Gastroesophageal sphincter (tissue), 3 donors: Measurements from ENCODE around the gene TCF12.

Experiments
- EP300 ChIP-seq: sonication (generic); formaldehyde crosslinking; IDR thresholded peaks from one replicate; pipeline ENCODE4 v1.6.1; 2017; ENCODE audit warnings: antibody characterized with exemption, mild to moderate bottlenecking
- POLR2A ChIP-seq, 2 donors: fragments of 450-650 bp; IDR thresholded peaks; one replicate each; pipeline ENCODE4 v1.6.1; 2017; ENCODE audit warnings: antibody characterized with exemption in 2 of 2, mild to moderate bottlenecking in 2 of 2, moderate library complexity in 1 of 2
- POLR2AphosphoS5 ChIP-seq: sonication (generic); formaldehyde crosslinking; IDR thresholded peaks from one replicate; pipeline ENCODE4 v1.6.1; 2017; ENCODE audit warnings: antibody characterized with exemption
- TF ChIP-seq, protein P1 (sequence below), 4 experiments: fragments of 200-600 bp in 2 of 4; fragments of 450-650 bp in 2 of 4; sonication (generic) in 1 of 4; IDR thresholded peaks; one replicate each; pipeline ENCODE4 v1.5.1; 2017 to 2019; ENCODE audit warnings: antibody characterized with exemption in 4 of 4, mild to moderate bottlenecking in 2 of 4, moderate library complexity in 2 of 4

DNA sequence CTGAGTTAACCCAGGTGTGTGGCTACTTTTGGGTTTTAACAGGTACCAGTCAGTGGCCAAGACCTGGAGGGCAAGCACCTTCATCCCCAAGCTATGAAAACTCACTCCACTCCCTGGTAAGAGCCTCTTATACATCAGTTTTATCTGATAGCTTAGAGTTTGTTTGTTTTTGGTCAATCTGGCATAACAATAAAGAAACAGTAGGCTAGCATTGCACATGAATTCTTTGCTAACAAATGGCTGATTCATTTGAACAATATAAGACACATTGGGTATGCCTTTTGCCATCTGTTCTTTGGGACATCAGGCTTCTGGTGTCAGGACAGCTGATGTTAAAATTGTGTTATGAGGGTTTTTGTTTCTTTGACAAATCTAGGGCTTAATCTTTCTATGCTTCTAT is 332.9 kb downstream of the TCF12 start:
- TF ChIP-seq EP300 (no peak), POLR2A (IDR thresholded peaks at IDR 0.05) (no peak), POLR2AphosphoS5 (no peak)
- TF ChIP-seq, protein P1, sequence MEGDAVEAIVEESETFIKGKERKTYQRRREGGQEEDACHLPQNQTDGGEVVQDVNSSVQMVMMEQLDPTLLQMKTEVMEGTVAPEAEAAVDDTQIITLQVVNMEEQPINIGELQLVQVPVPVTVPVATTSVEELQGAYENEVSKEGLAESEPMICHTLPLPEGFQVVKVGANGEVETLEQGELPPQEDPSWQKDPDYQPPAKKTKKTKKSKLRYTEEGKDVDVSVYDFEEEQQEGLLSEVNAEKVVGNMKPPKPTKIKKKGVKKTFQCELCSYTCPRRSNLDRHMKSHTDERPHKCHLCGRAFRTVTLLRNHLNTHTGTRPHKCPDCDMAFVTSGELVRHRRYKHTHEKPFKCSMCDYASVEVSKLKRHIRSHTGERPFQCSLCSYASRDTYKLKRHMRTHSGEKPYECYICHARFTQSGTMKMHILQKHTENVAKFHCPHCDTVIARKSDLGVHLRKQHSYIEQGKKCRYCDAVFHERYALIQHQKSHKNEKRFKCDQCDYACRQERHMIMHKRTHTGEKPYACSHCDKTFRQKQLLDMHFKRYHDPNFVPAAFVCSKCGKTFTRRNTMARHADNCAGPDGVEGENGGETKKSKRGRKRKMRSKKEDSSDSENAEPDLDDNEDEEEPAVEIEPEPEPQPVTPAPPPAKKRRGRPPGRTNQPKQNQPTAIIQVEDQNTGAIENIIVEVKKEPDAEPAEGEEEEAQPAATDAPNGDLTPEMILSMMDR (IDR thresholded peaks at IDR 0.05) = no peak
